Activated CD8-positive, alpha-beta T cell treated with anti-CD3 and anti-CD28 coated beads, Interleukin-2, amount 10 ng/mL, durations not matched to agents 7 days and 5 days (primary cell): ENCODE measurements around the gene PNPLA8. TPM values are rescaled to one million over a fixed set of nuclear protein-coding genes. Genes with fewer than 3 reads are reported as not detected.
"Not testable (repeated sequence)": the region's sequence is repeated elsewhere in the genome, so short reads cannot be mapped to it uniquely, and the experiment has no call there.

ENCODE experiments used
- ATAC-seq: fragments of 150-1000 bp; cut with Tn5 transposase; one replicate; pipeline ENCODE4 v1.10.0; 2021; ENCODE audit warnings: moderate library complexity
- CTCF ChIA-PET: fragments of 350-600 bp; sonication (Branson Sonifier 250); formaldehyde crosslinking; loops from one replicate; lab custom pipeline; 2021; ENCODE audit warnings: antibody characterized with exemption; lab: Charles Lee
- POLR2A ChIA-PET: fragments of 350-600 bp; sonication (Branson Sonifier 250); formaldehyde crosslinking; loops from one replicate; lab custom pipeline; 2021; ENCODE audit warnings: antibody characterized with exemption; lab: Charles Lee
- DNase-seq: peaks from one replicate; pipeline ENCODE4 v3.0.0-alpha.2; 2020
- H3K27ac Mint-ChIP-seq: one replicate; pipeline ENCODE4 v1.8.0; 2021; ENCODE audit warnings: mild to moderate bottlenecking, mixed read lengths
- H3K27me3 Mint-ChIP-seq: one replicate; pipeline ENCODE4 v1.8.0; 2021; ENCODE audit warnings: low read depth, mixed read lengths
- H3K36me3 Mint-ChIP-seq: one replicate; pipeline ENCODE4 v1.8.0; 2021; ENCODE audit warnings: low read depth, mixed read lengths
- H3K4me1 Mint-ChIP-seq: one replicate; pipeline ENCODE4 v1.8.0; 2021; ENCODE audit warnings: low read depth, mixed read lengths
- H3K4me3 Mint-ChIP-seq: one replicate; pipeline ENCODE4 v1.8.0; 2021; ENCODE audit warnings: mild to moderate bottlenecking, mixed read lengths
- H3K9me3 Mint-ChIP-seq: one replicate; pipeline ENCODE4 v1.8.0; 2022; ENCODE audit warnings: mixed read lengths; ENCODE audit not compliant: insufficient read depth
- total RNA-seq, 2 experiments: library from RNA; stranded (reverse); gene quantifications; one replicate each; pipeline ENCODE4 v1.2.3, GENCODE V29; 2021

PNPLA8 gene
- total RNA-seq, 2 experiments from 2014 or later: 13.0 to 13.6 TPM

- no peaks in the 10 kb centered on the region for H3K27me3 Mint-ChIP-seq
- no peak for DNase-seq
- no peak overlapping the region for H3K27ac Mint-ChIP-seq
- ChIA-PET POLR2A (no interaction called here), CTCF (no interaction called here)
- H3K9me3 Mint-ChIP-seq: peaks cover 6% of the 10 kb centered on the region
- peaks cover 36% of the 10 kb centered on the region for H3K36me3 Mint-ChIP-seq
- no peak overlapping the region for H3K4me3 Mint-ChIP-seq
- no peak for ATAC-seq
- H3K4me1 Mint-ChIP-seq: no peaks in the 10 kb centered on the region
Observed at GRCh38 chr7:108557617-108558016, 31.7 kb upstream of the PNPLA8 start.

- CTCF ChIA-PET: no interaction called here
- Mint-ChIP-seq H3K36me3 (peaks cover 33% of the 10 kb centered on the region), H3K27ac (no peak overlapping the region), H3K27me3 (no peaks in the 10 kb centered on the region), H3K4me3 (no peak overlapping the region), H3K9me3 (peaks cover 6% of the 10 kb centered on the region), H3K4me1 (no peaks in the 10 kb centered on the region)
- POLR2A ChIA-PET: no interaction called here
- ATAC-seq (no peak), DNase-seq (no peak)
Observed at GRCh38 chr7:108557191-108557590, 31.3 kb upstream of the PNPLA8 start.

DNA sequence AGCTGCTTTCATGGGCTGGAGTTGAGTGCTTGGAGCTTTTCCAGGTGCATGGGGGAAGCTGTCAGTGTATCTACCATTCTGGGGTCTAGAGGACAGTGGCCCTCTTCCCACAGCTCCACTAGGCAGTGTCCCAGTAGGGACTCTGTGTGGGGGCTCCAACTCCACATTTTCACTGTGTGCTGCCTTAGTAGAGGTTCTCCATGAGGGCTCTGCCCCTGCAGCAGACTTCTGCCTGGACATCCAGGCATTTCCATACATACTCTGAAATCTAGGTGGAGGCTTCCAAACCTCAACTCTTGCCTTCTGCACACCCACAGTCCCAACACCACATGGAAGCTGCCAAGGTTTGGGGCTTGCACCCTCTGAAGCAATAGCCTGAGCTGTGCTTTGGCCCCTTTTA lies 30.7 kb upstream of the PNPLA8 start:
- H3K4me3 Mint-ChIP-seq, H3K4me1 Mint-ChIP-seq, CTCF ChIA-PET, H3K9me3 Mint-ChIP-seq, H3K27ac Mint-ChIP-seq, H3K27me3 Mint-ChIP-seq, ATAC-seq, DNase-seq: not testable (repeated sequence)
- H3K36me3 Mint-ChIP-seq: peaks cover 31% of the 10 kb centered on the region
- POLR2A ChIA-PET: interaction anchor here (0.6 to 1.1 kb wide), 3 partner anchors 13 to 568 kb away, joined by 3 read pairs; partner anchors contain the start of genes DNAJB9 and THAP5

- H3K9me3 Mint-ChIP-seq, ATAC-seq, H3K4me1 Mint-ChIP-seq, H3K27ac Mint-ChIP-seq, POLR2A ChIA-PET, H3K36me3 Mint-ChIP-seq, H3K4me3 Mint-ChIP-seq, H3K27me3 Mint-ChIP-seq, DNase-seq: not testable (repeated sequence)
- CTCF ChIA-PET: interaction anchor here (1.3 kb wide), 1 partner anchor 12 kb away, joined by 3 read pairs; no protein-coding TSS in a partner anchor
Observed at GRCh38 chr7:108548141-108548896, 22.4 kb upstream of the PNPLA8 start.

DNA sequence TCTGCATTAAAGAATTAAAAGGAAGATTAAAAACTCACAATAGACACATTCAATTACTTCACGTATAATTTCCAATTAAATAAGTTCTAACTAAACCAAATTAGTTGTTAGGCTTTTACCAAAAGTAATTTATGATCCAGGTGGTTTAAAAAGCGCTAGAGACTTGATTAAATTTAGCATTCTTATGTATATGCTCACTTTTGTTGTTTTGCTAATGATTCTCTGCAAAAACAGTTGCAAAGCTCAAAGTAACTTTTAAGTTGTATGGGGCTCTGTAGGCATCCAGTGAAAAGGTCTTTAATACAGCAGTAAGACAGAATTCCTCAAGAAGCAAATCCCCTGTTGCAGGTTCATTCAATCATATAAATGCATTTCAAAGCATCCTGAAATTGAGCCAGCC lies 15.5 kb upstream of the PNPLA8 start:
- ChIA-PET CTCF (no interaction called here), POLR2A (no interaction called here)
- Mint-ChIP-seq H3K36me3 (no peaks in the 10 kb centered on the region), H3K27ac (no peak overlapping the region), H3K4me3 (no peak overlapping the region), H3K9me3 (no peaks in the 10 kb centered on the region), H3K4me1 (no peaks in the 10 kb centered on the region), H3K27me3 (peaks cover 6% of the 10 kb centered on the region)
- DNase-seq (no peak), ATAC-seq (no peak)

DNA sequence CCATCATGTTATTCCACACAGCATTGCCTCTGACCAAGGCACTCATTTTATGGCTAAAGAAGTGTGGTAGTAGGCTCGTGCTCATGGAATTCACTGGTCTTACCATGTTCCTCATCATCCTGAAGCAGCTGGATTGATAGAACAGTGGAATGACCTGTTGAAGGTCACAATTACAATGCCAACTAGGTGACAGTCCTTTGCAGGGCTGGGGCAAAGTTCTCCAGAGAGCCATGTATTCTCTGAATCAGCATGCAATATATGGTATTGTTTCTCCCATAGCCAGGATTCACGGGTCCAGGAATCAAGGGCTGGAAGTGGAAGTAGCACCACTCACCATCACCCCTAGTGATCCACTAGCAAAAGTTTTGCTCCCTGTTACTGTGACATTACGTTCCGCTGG lies 12.8 kb upstream of the PNPLA8 start:
- H3K9me3 Mint-ChIP-seq, CTCF ChIA-PET, H3K4me3 Mint-ChIP-seq, H3K27ac Mint-ChIP-seq, DNase-seq, H3K36me3 Mint-ChIP-seq, POLR2A ChIA-PET, ATAC-seq, H3K4me1 Mint-ChIP-seq: not testable (repeated sequence)
- peaks cover 19% of the 10 kb centered on the region for H3K27me3 Mint-ChIP-seq

GRCh38 chr7:108538236-108538635 lies 12.3 kb upstream of the PNPLA8 start:
- CTCF ChIA-PET, ATAC-seq, H3K27ac Mint-ChIP-seq, H3K36me3 Mint-ChIP-seq, H3K4me1 Mint-ChIP-seq, DNase-seq, POLR2A ChIA-PET, H3K9me3 Mint-ChIP-seq, H3K4me3 Mint-ChIP-seq: not testable (repeated sequence)
- H3K27me3 Mint-ChIP-seq: peaks cover 19% of the 10 kb centered on the region

- ATAC-seq (no peak), DNase-seq (no peak)
- no peaks in the 10 kb centered on the region for H3K4me1 Mint-ChIP-seq
- H3K27me3 Mint-ChIP-seq: peaks cover 19% of the 10 kb centered on the region
- no peak overlapping the region for H3K4me3 Mint-ChIP-seq
- no peaks in the 10 kb centered on the region for H3K9me3 Mint-ChIP-seq
- no peaks in the 10 kb centered on the region for H3K36me3 Mint-ChIP-seq
- ChIA-PET CTCF (no interaction called here), POLR2A (no interaction called here)
- H3K27ac Mint-ChIP-seq: no peak overlapping the region
Observed at GRCh38 chr7:108537229-108537628, 11.3 kb upstream of the PNPLA8 start.

- no peak for DNase-seq
- no peaks in the 10 kb centered on the region for H3K9me3 Mint-ChIP-seq
- H3K27ac Mint-ChIP-seq: no peak overlapping the region
- ChIA-PET POLR2A (no interaction called here), CTCF (no interaction called here)
- no peak for ATAC-seq
- no peak overlapping the region for H3K4me3 Mint-ChIP-seq
- no peaks in the 10 kb centered on the region for H3K4me1 Mint-ChIP-seq
- no peaks in the 10 kb centered on the region for H3K36me3 Mint-ChIP-seq
- H3K27me3 Mint-ChIP-seq: peaks cover 21% of the 10 kb centered on the region
Observed at GRCh38 chr7:108535744-108536143, 9.8 kb upstream of the PNPLA8 start.

DNA sequence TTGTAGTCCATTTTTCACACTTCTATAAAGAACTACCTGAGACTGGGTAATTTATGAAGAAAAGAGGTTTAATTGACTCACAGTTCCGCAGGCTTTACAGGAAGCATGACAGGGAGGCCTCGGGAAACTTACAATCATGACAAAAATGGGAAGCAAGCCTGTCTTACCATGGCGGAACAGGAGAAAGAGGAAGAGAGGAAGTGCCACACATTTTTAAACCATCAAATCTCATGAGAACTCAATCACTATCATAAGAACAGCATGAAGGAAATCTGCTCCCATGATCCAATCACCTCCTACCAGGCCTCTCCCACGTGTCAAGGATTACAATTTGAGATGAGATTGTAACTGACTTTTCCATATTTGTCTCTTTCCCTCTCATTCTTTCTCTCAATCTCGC lies 9.3 kb upstream of the PNPLA8 start:
- ChIA-PET CTCF (no interaction called here), POLR2A (no interaction called here)
- ATAC-seq (no peak), DNase-seq (no peak)
- no peak overlapping the region for H3K4me3 Mint-ChIP-seq
- H3K27me3 Mint-ChIP-seq: peaks cover 23% of the 10 kb centered on the region
- no peaks in the 10 kb centered on the region for H3K4me1 Mint-ChIP-seq
- no peaks in the 10 kb centered on the region for H3K36me3 Mint-ChIP-seq
- H3K27ac Mint-ChIP-seq: no peak overlapping the region
- H3K9me3 Mint-ChIP-seq: no peaks in the 10 kb centered on the region

GRCh38 chr7:108533712-108534111 lies 7.8 kb upstream of the PNPLA8 start:
- CTCF ChIA-PET: no interaction called here
- H3K4me1 Mint-ChIP-seq: no peaks in the 10 kb centered on the region
- POLR2A ChIA-PET: no interaction called here
- no peak overlapping the region for H3K27ac Mint-ChIP-seq
- no peaks in the 10 kb centered on the region for H3K9me3 Mint-ChIP-seq
- DNase-seq: no peak
- no peak for ATAC-seq
- H3K27me3 Mint-ChIP-seq: peaks cover 24% of the 10 kb centered on the region
- H3K36me3 Mint-ChIP-seq: no peaks in the 10 kb centered on the region
- H3K4me3 Mint-ChIP-seq: no peak overlapping the region

GRCh38 chr7:108529341-108529740 lies 3.4 kb upstream of the PNPLA8 start:
- Mint-ChIP-seq H3K9me3 (no peaks in the 10 kb centered on the region), H3K36me3 (no peaks in the 10 kb centered on the region), H3K4me3 (no peak overlapping the region), H3K27ac (no peak overlapping the region), H3K27me3 (peaks cover 7% of the 10 kb centered on the region), H3K4me1 (peaks cover 7% of the 10 kb centered on the region)
- ChIA-PET CTCF (no interaction called here), POLR2A (no interaction called here)
- no peak for DNase-seq
- ATAC-seq: no peak
